Naive thymus-derived CD4-positive, alpha-beta T cell (primary cell): Measurements from ENCODE around the gene TAF1B. TPM values are rescaled to one million over a fixed set of nuclear protein-coding genes. Genes with fewer than 3 reads are reported as not detected.
A peak's percentile ranks its signal among the peaks of the same experiment; 100 is the strongest.

Source experiments
- ATAC-seq: fragments of 150-1000 bp; cut with Tn5 transposase; 2 replicates; pipeline ENCODE4 v1.10.0; 2021; ENCODE audit warnings: mild to moderate bottlenecking, moderate library complexity
- CTCF ChIA-PET: fragments of 350-600 bp; sonication (Branson Sonifier 250); formaldehyde crosslinking; loops from one replicate; lab custom pipeline; 2021; ENCODE audit warnings: antibody characterized with exemption; lab: Charles Lee
- POLR2A ChIA-PET: fragments of 350-600 bp; sonication (Branson Sonifier 250); formaldehyde crosslinking; loops from one replicate; lab custom pipeline; 2021; ENCODE audit warnings: antibody characterized with exemption, inconsistent platforms; lab: Charles Lee
- DNase-seq, 9 donors: peaks; one replicate each; pipeline versions ENCODE4 v3.0.0 to v3.0.0-alpha.2; 2020 to 2022; ENCODE audit warnings: mixed read lengths in 1 of 9
- H3K27ac ChIP-seq: one replicate; pipeline ENCODE4 v1.7.0; 2013; ENCODE audit warnings: mild to moderate bottlenecking, low read depth, low read length, moderate library complexity
- H3K27me3 ChIP-seq, 2 donors: one replicate each; pipeline ENCODE4 v1.7.0; 2013; ENCODE audit warnings: low read length in 2 of 2, mild to moderate bottlenecking in 2 of 2, moderate library complexity in 2 of 2; ENCODE audit not compliant: control insufficient read depth in 2 of 2, insufficient read depth in 2 of 2
- H3K36me3 ChIP-seq, 3 experiments: 1 replicate in 2 of 3; 2 replicates in 1 of 3; pipeline ENCODE4 v1.7.0; 2013; ENCODE audit warnings: low read length in 3 of 3, mild to moderate bottlenecking in 3 of 3, moderate library complexity in 1 of 3; ENCODE audit not compliant: insufficient read depth in 3 of 3, control insufficient read depth in 2 of 3
- H3K4me1 ChIP-seq, 2 donors: one replicate each; pipeline ENCODE4 v1.7.0; 2013; ENCODE audit warnings: low read length in 2 of 2, mild to moderate bottlenecking in 2 of 2, moderate library complexity in 1 of 2; ENCODE audit not compliant: control insufficient read depth in 2 of 2, insufficient read depth in 2 of 2
- H3K4me3 ChIP-seq: 2 replicates; pipeline ENCODE4 v1.7.0; 2013; ENCODE audit warnings: mild to moderate bottlenecking, low read length
- H3K9me3 ChIP-seq, 3 experiments: 1 replicate in 2 of 3; 2 replicates in 1 of 3; pipeline ENCODE4 v1.7.0; 2013; ENCODE audit warnings: low read length in 3 of 3; ENCODE audit not compliant: control insufficient read depth in 2 of 3
- H3K27ac Mint-ChIP-seq, 9 donors: one replicate each; pipeline ENCODE4 v1.8.0; 2020 to 2022; ENCODE audit warnings: mixed read lengths in 9 of 9, mild to moderate bottlenecking in 8 of 9, moderate library complexity in 5 of 9, inconsistent platforms in 2 of 9
- H3K27me3 Mint-ChIP-seq, 5 donors: one replicate each; pipeline ENCODE4 v1.8.0; 2021 to 2022; ENCODE audit warnings: mixed read lengths in 5 of 5, mild to moderate bottlenecking in 1 of 5
- H3K36me3 Mint-ChIP-seq, 5 donors: one replicate each; pipeline ENCODE4 v1.8.0; 2020 to 2022; ENCODE audit warnings: mixed read lengths in 5 of 5, mild to moderate bottlenecking in 3 of 5, inconsistent platforms in 1 of 5
- H3K4me1 Mint-ChIP-seq, 7 donors: one replicate each; pipeline ENCODE4 v1.8.0; 2020 to 2022; ENCODE audit warnings: mixed read lengths in 7 of 7, mild to moderate bottlenecking in 3 of 7, inconsistent platforms in 1 of 7
- H3K4me3 Mint-ChIP-seq, 10 donors: one replicate each; pipeline ENCODE4 v1.8.0; 2020 to 2022; ENCODE audit warnings: mild to moderate bottlenecking in 10 of 10, mixed read lengths in 10 of 10, moderate library complexity in 6 of 10, inconsistent platforms in 2 of 10
- H3K9me3 Mint-ChIP-seq, 11 donors: one replicate each; pipeline ENCODE4 v1.8.0; 2020 to 2022; ENCODE audit warnings: mixed read lengths in 11 of 11, mild to moderate bottlenecking in 4 of 11, inconsistent platforms in 1 of 11, moderate library complexity in 1 of 11
- intact Hi-C, 2 donors: fragments of 100-400 bp; cut with micrococcal nuclease; formaldehyde crosslinking; loops; one replicate each; pipeline ENCODE4 v1.15.1; 2023
- polyA plus RNA-seq, 2 donors: library from polyadenylated mRNA; unstranded; fragments of 300-500 nt; fragmentation: Illumina TruSeq; gene quantifications; one replicate each; pipeline ENCODE4 v1.2.3, GENCODE V29; 2021
- total RNA-seq, 6 experiments: library from RNA in 5 of 6; stranded (reverse) in 5 of 6; gene quantifications; 1 replicate in 5 of 6; 2 replicates in 1 of 6; pipeline ENCODE4 v1.2.3 and lab custom pipeline; 2021 to 2026

TAF1B gene
- total and polyA plus RNA-seq, 7 experiments from 2014 or later = 7.2 to 28.2 (median 16.0) TPM

- intact Hi-C loops = no loop called here
- no peaks in the 10 kb centered on the region for H3K27me3 ChIP-seq
- Mint-ChIP-seq H3K4me1 (peaks cover 0 to 4% (median 2%) of the 10 kb centered on the region in 7 donors), H3K27ac (no peak overlapping the region), H3K36me3 (no peaks in the 10 kb centered on the region), H3K4me3 (no peak overlapping the region), H3K27me3 (peaks cover 0 to 34% (median 0%) of the 10 kb centered on the region in 5 donors), H3K9me3 (peaks cover 0 to under 1% (median 0%) of the 10 kb centered on the region in 11 donors)
- no peak for ATAC-seq
- DNase-seq = no peak
- no peaks in the 10 kb centered on the region for H3K9me3 ChIP-seq
- H3K4me1 ChIP-seq = no peaks in the 10 kb centered on the region
- POLR2A ChIA-PET = no interaction called here
- H3K4me3 ChIP-seq = no peak overlapping the region
- CTCF ChIA-PET = no interaction called here
- no peaks in the 10 kb centered on the region for H3K36me3 ChIP-seq
- H3K27ac ChIP-seq = no peak overlapping the region
Observed at GRCh38 chr2:9837451-9837850, 5.8 kb upstream of the TAF1B start.

GRCh38 chr2:9838391-9838790, 4.9 kb upstream of the TAF1B start:
- ATAC-seq = no peak
- Mint-ChIP-seq H3K4me1 (peaks cover 0 to 13% (median 11%) of the 10 kb centered on the region in 7 donors), H3K27ac (peak overlapping the region in 1 of 9 donors; percentile 3), H3K9me3 (peaks cover 0 to 1% (median 0%) of the 10 kb centered on the region in 11 donors), H3K27me3 (peaks cover 0 to 31% (median 0%) of the 10 kb centered on the region in 5 donors), H3K36me3 (no peaks in the 10 kb centered on the region), H3K4me3 (no peak overlapping the region)
- Histone ChIP-seq H3K27me3 (no peaks in the 10 kb centered on the region), H3K27ac (no peak overlapping the region), H3K4me3 (no peak overlapping the region), H3K4me1 (no peaks in the 10 kb centered on the region), H3K36me3 (no peaks in the 10 kb centered on the region), H3K9me3 (no peaks in the 10 kb centered on the region)
- DNase-seq = no peak
- ChIA-PET CTCF (interaction anchor here (0.7 kb wide), 1 partner anchor 23 kb away, joined by 3 read pairs; no protein-coding TSS in a partner anchor), POLR2A (no interaction called here)
- intact Hi-C loops = no loop called here

GRCh38 chr2:9842487-9843228, 616 bp upstream of the TAF1B start:
- DNase-seq (no peak), ATAC-seq (no peak)
- peak overlapping the region; percentile 85 for H3K4me3 ChIP-seq
- Mint-ChIP-seq H3K27ac (peak overlapping the region; percentile 74 to 97 (median 92)), H3K9me3 (peaks cover 0 to 1% (median 0%) of the 10 kb centered on the region in 11 donors), H3K4me1 (peaks cover 25 to 50% (median 45%) of the 10 kb centered on the region in 7 donors), H3K27me3 (peaks cover 0 to 6% (median 0%) of the 10 kb centered on the region in 5 donors), H3K36me3 (peaks cover 0 to 22% (median 5%) of the 10 kb centered on the region in 5 donors), H3K4me3 (peak overlapping the region; percentile 89 to 95 (median 93))
- ChIA-PET POLR2A (interaction anchor here (0.7 to 1.4 kb wide), 7 partner anchors 106 to 368 kb away, joined by 3 to 5 read pairs (median 3); partner anchors contain the start of genes IAH1, KLF11 and YWHAQ), CTCF (interaction anchor here (1.7 kb wide), 1 partner anchor 28 kb away, joined by 5 read pairs; no protein-coding TSS in a partner anchor)
- H3K27me3 ChIP-seq = no peaks in the 10 kb centered on the region
- H3K36me3 ChIP-seq = peaks cover 0 to 5% (median 5%) of the 10 kb centered on the region in 3 experiments
- peaks cover 11 to 13% of the 10 kb centered on the region in 2 donors for H3K4me1 ChIP-seq
- no peaks in the 10 kb centered on the region for H3K9me3 ChIP-seq
- H3K27ac ChIP-seq = peak overlapping the region; percentile 72
- intact Hi-C loops = loop anchor here (1.0 to 10.0 kb wide), 15 partner anchors 28 to 1312 kb away; partner anchors contain the start of genes ADAM17 (in 2 of the 2), CPSF3 (in 2 of the 2), HPCAL1 (in 2 of the 2) and ITGB1BP1 (in 2 of the 2)

DNA sequence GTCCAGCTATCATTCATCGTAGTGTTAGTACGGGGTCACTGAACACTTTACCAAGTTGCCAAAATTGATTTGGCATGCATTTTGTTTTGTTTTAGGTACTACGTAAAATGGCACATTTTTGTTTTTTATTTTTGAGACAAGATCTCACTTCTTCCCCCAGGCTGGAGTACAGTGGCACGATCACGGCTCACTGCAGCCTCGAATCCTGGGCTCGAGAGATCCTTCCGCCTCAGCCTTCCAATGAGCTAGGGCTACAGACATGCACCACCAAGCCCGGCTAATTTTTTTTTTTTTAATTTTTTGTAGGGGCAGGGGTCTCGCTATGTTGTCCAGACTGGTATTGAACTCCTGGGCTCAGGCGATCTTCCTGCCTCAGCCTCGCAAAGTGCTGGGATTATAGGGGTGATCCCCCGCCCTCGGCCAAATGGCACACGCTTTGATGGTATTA, 786 bp downstream of the TAF1B start:
- POLR2A ChIA-PET = interaction anchor here (0.7 to 1.4 kb wide), 4 partner anchors 105 to 420 kb away, joined by 3 to 4 read pairs (median 3); partner anchors contain the start of gene IAH1
- H3K27me3 ChIP-seq = no peaks in the 10 kb centered on the region
- H3K36me3 Mint-ChIP-seq = peaks cover 0 to 29% (median 11%) of the 10 kb centered on the region in 5 donors
- peaks cover 0 to 3% (median 0%) of the 10 kb centered on the region in 5 donors for H3K27me3 Mint-ChIP-seq
- peak in 1 of 9 donors; percentile 16 for DNase-seq
- H3K4me3 ChIP-seq = peak overlapping the region; percentile 85
- H3K4me3 Mint-ChIP-seq = peak overlapping the region; percentile 89 to 95 (median 93)
- peaks cover 25 to 56% (median 48%) of the 10 kb centered on the region in 7 donors for H3K4me1 Mint-ChIP-seq
- peaks cover 11 to 13% of the 10 kb centered on the region in 2 donors for H3K4me1 ChIP-seq
- H3K9me3 ChIP-seq = no peaks in the 10 kb centered on the region
- CTCF ChIA-PET = interaction anchor here (0.6 to 0.7 kb wide), 2 partner anchors 30 to 165 kb away, joined by 3 read pairs; no protein-coding TSS in a partner anchor
- peak overlapping the region; percentile 72 for H3K27ac ChIP-seq
- intact Hi-C loops = loop anchor here (5.0 to 10.0 kb wide), 4 partner anchors 62 to 1311 kb away; partner anchors contain the start of genes HPCAL1 (in 2 of the 2), RRM2 (in 1 of the 2) and SLC66A3 (in 1 of the 2)
- peak overlapping the region; percentile 74 to 97 (median 92) for H3K27ac Mint-ChIP-seq
- peaks cover 0 to 1% (median 0%) of the 10 kb centered on the region in 11 donors for H3K9me3 Mint-ChIP-seq
- no peak for ATAC-seq
- peaks cover 0 to 5% (median 5%) of the 10 kb centered on the region in 3 experiments for H3K36me3 ChIP-seq

- peak overlapping the region; percentile 85 for H3K4me3 ChIP-seq
- Mint-ChIP-seq H3K27ac (peak overlapping the region in 7 of 9 donors; percentile 46 to 97 (median 88)), H3K27me3 (peaks cover 0 to 3% (median 0%) of the 10 kb centered on the region in 5 donors), H3K36me3 (peaks cover 0 to 34% (median 15%) of the 10 kb centered on the region in 5 donors), H3K4me3 (peak overlapping the region; percentile 89 to 95 (median 93)), H3K4me1 (peaks cover 25 to 56% (median 50%) of the 10 kb centered on the region in 7 donors), H3K9me3 (peaks cover 0 to 1% (median 0%) of the 10 kb centered on the region in 11 donors)
- DNase-seq (no peak), ATAC-seq (no peak)
- no peak overlapping the region for H3K27ac ChIP-seq
- ChIA-PET CTCF (interaction anchor here (0.6 to 0.7 kb wide), 2 partner anchors 31 to 164 kb away, joined by 3 read pairs; no protein-coding TSS in a partner anchor), POLR2A (interaction anchor here (0.7 kb wide), 1 partner anchor 420 kb away, joined by 3 read pairs; no protein-coding TSS in a partner anchor)
- peaks cover 2 to 5% (median 5%) of the 10 kb centered on the region in 3 experiments for H3K36me3 ChIP-seq
- intact Hi-C loops = loop anchor here (5.0 to 10.0 kb wide), 4 partner anchors 62 to 1310 kb away; partner anchors contain the start of genes HPCAL1 (in 2 of the 2), RRM2 (in 1 of the 2) and SLC66A3 (in 1 of the 2)
- H3K4me1 ChIP-seq = peaks cover 11 to 13% of the 10 kb centered on the region in 2 donors
- no peaks in the 10 kb centered on the region for H3K9me3 ChIP-seq
- H3K27me3 ChIP-seq = no peaks in the 10 kb centered on the region
Observed at GRCh38 chr2:9844576-9844975, 1.3 kb downstream of the TAF1B start.

- intact Hi-C loops = loop anchor here (10.0 kb wide), 2 partner anchors 458 to 1308 kb away; partner anchors contain the start of genes HPCAL1 (in 2 of the 2) and SLC66A3 (in 1 of the 2)
- no peak for DNase-seq
- Mint-ChIP-seq H3K27ac (peak overlapping the region in 1 of 9 donors; percentile 17), H3K36me3 (peaks cover 4 to 50% (median 29%) of the 10 kb centered on the region in 5 donors), H3K9me3 (peaks cover 0 to 1% (median 0%) of the 10 kb centered on the region in 11 donors), H3K4me3 (peak overlapping the region in 1 of 10 donors; percentile 26), H3K27me3 (peaks cover 0 to 3% (median 0%) of the 10 kb centered on the region in 5 donors), H3K4me1 (peaks cover 25 to 56% (median 50%) of the 10 kb centered on the region in 7 donors)
- ATAC-seq = no peak
- Histone ChIP-seq H3K36me3 (peaks cover 13 to 16% (median 13%) of the 10 kb centered on the region in 3 experiments), H3K4me3 (no peak overlapping the region), H3K27me3 (no peaks in the 10 kb centered on the region), H3K4me1 (peaks cover 11 to 13% of the 10 kb centered on the region in 2 donors), H3K9me3 (no peaks in the 10 kb centered on the region), H3K27ac (no peak overlapping the region)
- ChIA-PET CTCF (no interaction called here), POLR2A (no interaction called here)
Observed at GRCh38 chr2:9846554-9846953, 3.3 kb downstream of the TAF1B start.
